ENCODE measurements around the gene EXOC6. TPM values are rescaled to one million over a fixed set of nuclear protein-coding genes. Genes with fewer than 3 reads are reported as not detected.
A peak's percentile ranks its signal among the peaks of the same experiment; 100 is the strongest.

Gene EXOC6
- total RNA-seq, 2 donors from 2014 or later: 7.0 to 10.1 TPM

DNA sequence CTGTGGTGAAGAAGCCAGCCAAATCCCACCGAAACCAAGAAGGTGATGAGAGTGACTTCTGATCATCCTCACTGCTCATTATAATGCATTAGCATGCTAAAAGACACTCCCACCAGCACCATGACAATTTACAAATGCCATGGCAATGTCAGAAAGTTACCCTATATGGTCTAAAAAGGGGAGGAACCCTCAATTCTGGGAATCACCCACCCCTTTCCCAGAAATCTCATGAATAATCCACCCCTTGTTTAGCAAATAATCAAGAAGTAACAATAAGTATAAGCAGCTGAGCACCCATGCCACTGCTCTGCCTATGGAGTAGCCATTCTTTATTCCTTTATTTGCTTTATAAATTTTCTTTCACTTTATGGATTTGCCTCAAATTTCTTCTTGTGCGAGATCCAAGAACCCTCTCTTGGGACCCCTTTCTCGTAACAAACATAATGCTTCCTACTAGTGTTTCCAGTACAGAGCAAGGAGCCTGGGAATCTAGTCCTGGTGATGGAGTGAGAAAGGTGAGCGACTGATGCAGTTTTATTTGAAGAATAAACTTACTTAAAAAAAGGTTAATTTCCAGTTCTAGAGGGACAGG is 18.4 kb upstream of the EXOC6 start:
- DNase-seq (ENCODE audit: low spot score): no peak
- Histone ChIP-seq H3K36me3 (no peaks in the 10 kb centered on the region), H3K27ac (no peak overlapping the region), H3K4me1 (peaks cover 0 to 14% of the 10 kb centered on the region in 2 donors), H3K27me3 (no peaks in the 10 kb centered on the region), H3K9me3 (no peaks in the 10 kb centered on the region), H3K4me3 (no peak overlapping the region)
- TF ChIP-seq, protein P1, sequence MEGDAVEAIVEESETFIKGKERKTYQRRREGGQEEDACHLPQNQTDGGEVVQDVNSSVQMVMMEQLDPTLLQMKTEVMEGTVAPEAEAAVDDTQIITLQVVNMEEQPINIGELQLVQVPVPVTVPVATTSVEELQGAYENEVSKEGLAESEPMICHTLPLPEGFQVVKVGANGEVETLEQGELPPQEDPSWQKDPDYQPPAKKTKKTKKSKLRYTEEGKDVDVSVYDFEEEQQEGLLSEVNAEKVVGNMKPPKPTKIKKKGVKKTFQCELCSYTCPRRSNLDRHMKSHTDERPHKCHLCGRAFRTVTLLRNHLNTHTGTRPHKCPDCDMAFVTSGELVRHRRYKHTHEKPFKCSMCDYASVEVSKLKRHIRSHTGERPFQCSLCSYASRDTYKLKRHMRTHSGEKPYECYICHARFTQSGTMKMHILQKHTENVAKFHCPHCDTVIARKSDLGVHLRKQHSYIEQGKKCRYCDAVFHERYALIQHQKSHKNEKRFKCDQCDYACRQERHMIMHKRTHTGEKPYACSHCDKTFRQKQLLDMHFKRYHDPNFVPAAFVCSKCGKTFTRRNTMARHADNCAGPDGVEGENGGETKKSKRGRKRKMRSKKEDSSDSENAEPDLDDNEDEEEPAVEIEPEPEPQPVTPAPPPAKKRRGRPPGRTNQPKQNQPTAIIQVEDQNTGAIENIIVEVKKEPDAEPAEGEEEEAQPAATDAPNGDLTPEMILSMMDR (IDR thresholded peaks at IDR 0.05): no peak

- Histone ChIP-seq H3K4me1 (peaks cover 0 to 14% of the 10 kb centered on the region in 2 donors), H3K27ac (no peak overlapping the region), H3K9me3 (no peaks in the 10 kb centered on the region), H3K36me3 (no peaks in the 10 kb centered on the region), H3K27me3 (no peaks in the 10 kb centered on the region), H3K4me3 (peak overlapping the region in 1 of 2 donors; percentile 11)
- DNase-seq (ENCODE audit: low spot score): no peak
- TF ChIP-seq, protein P1 (IDR thresholded peaks at IDR 0.05): no peak
Measured at GRCh38 chr10:92830478-92831389, 17.6 kb upstream of the EXOC6 start.

GRCh38 chr10:92832121-92832520 is 16.2 kb upstream of the EXOC6 start:
- DNase-seq (ENCODE audit: low spot score): no peak
- Histone ChIP-seq H3K27ac (no peak overlapping the region), H3K27me3 (no peaks in the 10 kb centered on the region), H3K4me3 (no peak overlapping the region), H3K4me1 (peaks cover 0 to 14% of the 10 kb centered on the region in 2 donors), H3K9me3 (no peaks in the 10 kb centered on the region), H3K36me3 (no peaks in the 10 kb centered on the region)
- TF ChIP-seq, protein P1 (IDR thresholded peaks at IDR 0.05): no peak

DNA sequence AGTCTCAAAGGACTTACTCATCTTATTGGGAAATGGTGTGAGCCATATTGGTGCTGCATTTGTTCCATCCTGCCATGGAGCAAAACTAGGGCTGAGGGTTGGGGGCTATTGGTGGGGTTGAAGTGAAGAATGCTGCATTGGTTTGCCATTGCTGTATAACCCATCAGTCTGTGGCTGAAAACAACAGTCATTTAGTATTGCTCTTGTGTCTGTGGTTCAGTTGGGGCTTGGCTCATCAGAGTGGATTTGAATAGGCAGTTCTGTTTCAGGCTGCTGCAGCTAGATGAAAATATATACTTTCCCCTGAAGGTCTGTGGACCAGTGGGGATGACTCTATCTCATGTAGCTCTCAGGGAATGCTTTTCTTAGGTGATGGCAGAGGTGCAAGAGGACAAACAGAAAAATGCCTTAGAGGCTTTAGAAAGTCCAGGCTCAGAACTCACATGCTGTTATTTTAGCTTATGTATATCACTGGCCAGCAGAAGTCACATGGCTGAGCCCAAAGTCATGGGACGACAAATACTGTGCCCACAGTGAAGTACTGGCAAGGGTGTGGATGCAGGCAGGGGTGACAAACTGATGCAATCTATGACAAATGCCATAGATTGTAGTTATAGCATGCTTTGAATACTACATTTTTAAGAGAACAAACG is 15.2 kb upstream of the EXOC6 start:
- Histone ChIP-seq H3K27ac (no peak overlapping the region), H3K9me3 (no peaks in the 10 kb centered on the region), H3K4me3 (no peak overlapping the region), H3K4me1 (peaks cover 0 to 14% of the 10 kb centered on the region in 2 donors), H3K27me3 (no peaks in the 10 kb centered on the region), H3K36me3 (no peaks in the 10 kb centered on the region)
- no peak for DNase-seq (ENCODE audit: low spot score)
- TF ChIP-seq, protein P1 (IDR thresholded peaks at IDR 0.05): no peak

DNA sequence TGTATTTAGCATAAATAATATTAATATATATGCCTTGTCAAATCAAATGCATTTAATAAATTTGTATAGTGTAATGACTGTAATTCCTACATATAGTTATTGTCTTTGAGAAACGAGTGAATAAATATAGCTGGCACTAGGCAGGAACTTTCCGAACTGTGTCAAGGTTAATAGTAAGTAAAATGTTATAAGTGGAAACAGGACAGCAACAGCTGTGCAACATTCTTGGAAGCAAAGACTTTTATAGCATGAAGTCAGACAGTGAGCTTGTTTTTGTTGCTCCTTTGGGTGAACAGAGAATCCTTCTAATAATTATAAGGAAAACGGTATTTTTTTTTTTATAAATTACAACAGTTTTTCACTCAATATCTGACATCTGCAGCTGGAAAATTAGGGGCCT is 14.0 kb upstream of the EXOC6 start:
- TF ChIP-seq, protein P1 (IDR thresholded peaks at IDR 0.05): no peak
- Histone ChIP-seq H3K27ac (no peak overlapping the region), H3K4me1 (peaks cover 0 to 12% of the 10 kb centered on the region in 2 donors), H3K4me3 (no peak overlapping the region), H3K9me3 (no peaks in the 10 kb centered on the region), H3K36me3 (no peaks in the 10 kb centered on the region), H3K27me3 (no peaks in the 10 kb centered on the region)
- no peak for DNase-seq (ENCODE audit: low spot score)
